Mesendoderm (in vitro differentiated cells): Measurements from ENCODE around the gene PDGFA.

ENCODE experiments used
- DNase-seq: peaks from one replicate; pipeline ENCODE4 v3.0.0; 2013
- H2AK5ac ChIP-seq: 2 replicates; pipeline ENCODE4 v1.6.1; 2013; ENCODE audit warnings: low read length, inconsistent platforms
- H2BK120ac ChIP-seq: 2 replicates; pipeline ENCODE4 v1.6.1; 2013; ENCODE audit warnings: low read depth, mild to moderate bottlenecking, low read length, moderate library complexity, mixed read lengths
- H2BK15ac ChIP-seq: replicated peaks from 2 replicates; pipeline ENCODE4 v1.6.1; 2013; ENCODE audit warnings: low read depth, mild to moderate bottlenecking, moderate library complexity
- H2BK5ac ChIP-seq: 2 replicates; pipeline ENCODE4 v1.6.1; 2013; ENCODE audit warnings: low read length, inconsistent platforms
- H3K18ac ChIP-seq: 2 replicates; pipeline ENCODE4 v1.6.1; 2013; ENCODE audit warnings: mild to moderate bottlenecking, low read length, mixed read lengths
- H3K23ac ChIP-seq: one replicate; pipeline ENCODE4 v1.6.1; 2013; ENCODE audit warnings: low read length
- H3K27ac ChIP-seq: 2 replicates; pipeline ENCODE4 v1.5.1; 2013; ENCODE audit warnings: low read depth, mild to moderate bottlenecking, inconsistent platforms, low read length, moderate library complexity
- H3K27me3 ChIP-seq: 2 replicates; pipeline ENCODE4 v1.6.1; 2013; ENCODE audit warnings: low read length, control low read depth, mild to moderate bottlenecking, inconsistent platforms; ENCODE audit not compliant: insufficient read depth, poor library complexity
- H3K36me3 ChIP-seq: 2 replicates; pipeline ENCODE4 v1.6.1; 2013; ENCODE audit warnings: low read length, inconsistent platforms; ENCODE audit not compliant: control insufficient read depth, insufficient read depth
- H3K4ac ChIP-seq: one replicate; pipeline ENCODE4 v1.6.1; 2013; ENCODE audit warnings: low read depth, mild to moderate bottlenecking, low read length, moderate library complexity
- H3K4me1 ChIP-seq: 2 replicates; pipeline ENCODE4 v1.6.1; 2013; ENCODE audit warnings: low read depth, low read length, inconsistent platforms; ENCODE audit not compliant: control insufficient read depth
- H3K4me2 ChIP-seq: 2 replicates; pipeline ENCODE4 v1.6.1; 2013; ENCODE audit warnings: low read length
- H3K4me3 ChIP-seq: 2 replicates; pipeline ENCODE4 v1.5.1; 2013; ENCODE audit warnings: mild to moderate bottlenecking, low read length
- H3K56ac ChIP-seq: one replicate; pipeline ENCODE4 v1.6.1; 2013; ENCODE audit warnings: low read length
- H3K79me1 ChIP-seq: 2 replicates; pipeline ENCODE4 v1.6.1; 2013; ENCODE audit warnings: low read length, inconsistent platforms
- H3K79me2 ChIP-seq: 2 replicates; pipeline ENCODE4 v1.6.1; 2013; ENCODE audit warnings: mild to moderate bottlenecking, low read length; ENCODE audit not compliant: control insufficient read depth, insufficient read depth
- H3K9ac ChIP-seq: 2 replicates; pipeline ENCODE4 v1.6.1; 2013; ENCODE audit warnings: low read length, inconsistent platforms
- H4K5ac ChIP-seq: one replicate; pipeline ENCODE4 v1.6.1; 2013; ENCODE audit warnings: low read length
- H4K8ac ChIP-seq: one replicate; pipeline ENCODE4 v1.6.1; 2013; ENCODE audit warnings: low read depth, mild to moderate bottlenecking, control low read depth, low read length, moderate library complexity
- WGBS: extraction: QIAGEN DNeasy Blood & Tissue Kit; methylation state at CpG from one replicate; pipeline ENCODE4 v1.1.7; 2013; ENCODE audit warnings: low lambda C conversion rate, missing lambda C conversion rate; ENCODE audit not compliant: insufficient coverage; ENCODE audit errors: extremely low coverage; 5-methylcytosine and 5-hydroxymethylcytosine counted together

The PDGFA gene

DNA sequence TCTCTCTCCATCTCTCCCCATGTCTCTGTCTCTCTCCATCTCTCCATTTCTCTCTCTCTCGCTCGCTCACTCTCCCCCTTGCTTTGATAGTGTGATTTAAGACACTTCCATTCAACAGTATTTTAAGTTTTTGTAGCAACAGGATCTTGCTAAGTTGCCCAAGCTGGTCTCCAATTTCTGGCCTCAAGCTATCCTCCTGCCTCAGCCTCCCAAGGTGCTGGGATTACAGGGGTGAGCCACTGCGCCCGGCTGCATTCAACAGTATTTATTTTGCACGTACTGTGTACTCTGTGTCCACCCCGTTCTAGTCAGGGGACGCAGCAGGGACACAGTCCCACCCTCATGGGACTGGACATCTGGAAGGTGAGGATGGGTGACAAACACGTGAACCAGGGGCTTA, 14.4 kb upstream of the PDGFA start:
- no peak overlapping the region for H3K18ac ChIP-seq
- DNase-seq: no peak
- WGBS: no CpG with 5 or more reads among the region's 8 CpGs
- no peak overlapping the region for H3K9ac ChIP-seq
- no peaks in the 10 kb centered on the region for H3K79me2 ChIP-seq
- no peak overlapping the region for H3K4me3 ChIP-seq
- no peak overlapping the region for H3K23ac ChIP-seq
- no peaks in the 10 kb centered on the region for H3K36me3 ChIP-seq
- peaks cover 3% of the 10 kb centered on the region for H3K4me1 ChIP-seq
- no peak overlapping the region for H3K4me2 ChIP-seq
- H4K5ac ChIP-seq: no peak overlapping the region
- H2BK120ac ChIP-seq: no peak overlapping the region
- H3K4ac ChIP-seq: no peak overlapping the region
- no peak overlapping the region for H2BK5ac ChIP-seq
- H3K79me1 ChIP-seq: no peaks in the 10 kb centered on the region
- H2AK5ac ChIP-seq: no peak overlapping the region
- H3K27me3 ChIP-seq: no peaks in the 10 kb centered on the region
- H3K27ac ChIP-seq: no peak overlapping the region
- no peak overlapping the region for H3K56ac ChIP-seq
- no peak overlapping the region for H2BK15ac ChIP-seq
- no peak overlapping the region for H4K8ac ChIP-seq

DNA sequence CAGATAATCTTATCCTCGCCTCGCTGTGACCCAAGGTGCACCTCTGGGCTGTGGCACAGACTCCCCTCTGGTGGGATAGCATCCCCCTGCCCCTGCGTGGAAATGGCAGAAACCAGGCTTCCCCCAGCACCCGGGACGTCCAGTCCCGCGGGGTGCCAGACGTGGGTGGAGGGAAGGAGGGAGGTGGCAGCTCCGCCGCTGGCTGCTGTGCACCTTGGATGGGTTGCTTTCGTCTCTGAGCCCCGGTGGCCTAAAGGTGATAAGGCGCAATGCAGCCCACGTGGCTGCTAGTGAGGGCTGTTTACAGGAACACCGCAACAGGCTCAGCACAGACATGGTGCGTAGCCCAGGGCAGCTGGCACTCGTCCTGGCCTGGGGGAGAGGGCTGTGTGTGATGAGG, 13.6 kb upstream of the PDGFA start:
- no peak overlapping the region for H3K23ac ChIP-seq
- no peak overlapping the region for H4K8ac ChIP-seq
- no peaks in the 10 kb centered on the region for H3K4me1 ChIP-seq
- H3K56ac ChIP-seq: no peak overlapping the region
- no peak overlapping the region for H3K18ac ChIP-seq
- H2AK5ac ChIP-seq: no peak overlapping the region
- H3K27ac ChIP-seq: no peak overlapping the region
- H3K4me2 ChIP-seq: no peak overlapping the region
- DNase-seq: no peak
- no peak overlapping the region for H3K9ac ChIP-seq
- no peak overlapping the region for H2BK5ac ChIP-seq
- H2BK15ac ChIP-seq: no peak overlapping the region
- no peak overlapping the region for H4K5ac ChIP-seq
- no peaks in the 10 kb centered on the region for H3K27me3 ChIP-seq
- H3K79me2 ChIP-seq: no peaks in the 10 kb centered on the region
- H3K79me1 ChIP-seq: no peaks in the 10 kb centered on the region
- no peaks in the 10 kb centered on the region for H3K36me3 ChIP-seq
- no peak overlapping the region for H3K4me3 ChIP-seq
- no CpG with 5 or more reads among the region's 17 CpGs for WGBS
- H2BK120ac ChIP-seq: no peak overlapping the region
- H3K4ac ChIP-seq: no peak overlapping the region

DNA sequence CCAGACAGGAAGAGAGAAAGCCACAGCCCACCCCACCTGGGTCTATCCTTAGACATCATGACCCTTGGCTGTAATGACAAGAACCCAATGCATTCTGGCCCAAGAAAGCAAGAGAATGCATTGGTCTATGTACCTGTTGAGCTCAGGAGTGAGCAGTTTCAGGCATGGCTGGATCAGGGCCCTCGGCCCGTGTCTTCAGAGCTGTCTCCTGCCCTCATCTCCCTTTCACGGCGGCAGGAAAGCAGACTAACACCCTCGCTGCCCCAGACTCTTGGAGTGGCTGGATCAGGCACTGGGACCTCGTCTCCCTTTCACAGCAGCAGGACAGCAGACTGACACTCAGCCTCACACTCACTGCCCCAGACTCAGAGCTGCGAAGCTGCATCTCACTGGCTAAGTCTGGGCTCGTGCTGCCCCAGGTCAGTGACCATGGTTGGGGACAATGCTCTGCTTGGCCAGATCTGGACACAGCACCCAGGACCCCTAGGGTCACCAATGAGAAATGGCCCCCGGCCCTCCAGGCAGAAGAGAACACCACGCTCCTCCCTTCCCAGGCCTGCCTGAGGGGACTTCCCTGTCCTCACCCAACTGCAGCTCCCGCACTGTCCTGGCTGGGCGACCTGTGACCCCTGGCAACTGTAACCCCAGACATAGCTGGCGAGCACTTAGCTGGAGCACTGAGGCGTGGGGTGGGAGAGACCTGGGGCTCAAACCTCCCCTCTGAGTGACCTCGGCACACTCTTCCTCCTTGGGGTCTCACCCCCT, 12.9 kb upstream of the PDGFA start:
- WGBS: no CpG with 5 or more reads among the region's 15 CpGs
- Histone ChIP-seq H3K18ac (no peak overlapping the region), H3K4me2 (no peak overlapping the region), H3K9ac (no peak overlapping the region), H3K27ac (no peak overlapping the region), H3K36me3 (no peaks in the 10 kb centered on the region), H2BK15ac (no peak overlapping the region), H3K4me3 (no peak overlapping the region), H3K79me2 (no peaks in the 10 kb centered on the region), H3K27me3 (no peaks in the 10 kb centered on the region), H3K79me1 (no peaks in the 10 kb centered on the region), H3K23ac (no peak overlapping the region), H2BK120ac (no peak overlapping the region), H2BK5ac (no peak overlapping the region), H3K56ac (no peak overlapping the region), H4K5ac (no peak overlapping the region), H3K4ac (no peak overlapping the region), H3K4me1 (no peaks in the 10 kb centered on the region), H4K8ac (no peak overlapping the region), H2AK5ac (no peak overlapping the region)
- DNase-seq: no peak

DNA sequence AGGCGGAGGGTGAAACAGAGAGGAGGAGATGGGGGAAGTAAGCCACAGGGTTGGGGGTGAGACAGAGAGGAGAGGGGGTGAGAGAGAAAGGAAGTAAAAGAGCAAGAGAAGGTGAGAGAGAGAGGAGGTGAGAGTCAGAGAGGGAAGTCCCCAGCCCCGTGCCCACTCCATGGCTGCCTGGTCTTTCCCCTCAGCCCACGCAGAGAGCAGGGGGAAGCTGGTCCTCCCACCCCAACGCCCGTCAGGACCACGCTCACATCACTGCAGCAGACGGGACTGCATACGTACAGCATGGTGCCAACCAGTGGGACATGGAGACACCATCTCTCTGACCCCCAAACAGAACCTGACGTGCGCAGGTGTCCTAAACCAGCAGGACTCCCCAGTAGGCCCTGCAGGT, 12.1 kb upstream of the PDGFA start:
- no peak overlapping the region for H2BK120ac ChIP-seq
- H3K9ac ChIP-seq: no peak overlapping the region
- H2BK5ac ChIP-seq: no peak overlapping the region
- no peaks in the 10 kb centered on the region for H3K36me3 ChIP-seq
- H3K18ac ChIP-seq: no peak overlapping the region
- H3K4me3 ChIP-seq: no peak overlapping the region
- no peaks in the 10 kb centered on the region for H3K79me2 ChIP-seq
- no peak overlapping the region for H3K27ac ChIP-seq
- H3K4ac ChIP-seq: no peak overlapping the region
- H3K23ac ChIP-seq: no peak overlapping the region
- no peak overlapping the region for H2BK15ac ChIP-seq
- DNase-seq: no peak
- no peak overlapping the region for H3K4me2 ChIP-seq
- no peaks in the 10 kb centered on the region for H3K4me1 ChIP-seq
- H3K79me1 ChIP-seq: no peaks in the 10 kb centered on the region
- H3K27me3 ChIP-seq: no peaks in the 10 kb centered on the region
- no peak overlapping the region for H2AK5ac ChIP-seq
- WGBS: no CpG with 5 or more reads among the region's 10 CpGs
- H4K8ac ChIP-seq: no peak overlapping the region
- H3K56ac ChIP-seq: no peak overlapping the region
- H4K5ac ChIP-seq: no peak overlapping the region

DNA sequence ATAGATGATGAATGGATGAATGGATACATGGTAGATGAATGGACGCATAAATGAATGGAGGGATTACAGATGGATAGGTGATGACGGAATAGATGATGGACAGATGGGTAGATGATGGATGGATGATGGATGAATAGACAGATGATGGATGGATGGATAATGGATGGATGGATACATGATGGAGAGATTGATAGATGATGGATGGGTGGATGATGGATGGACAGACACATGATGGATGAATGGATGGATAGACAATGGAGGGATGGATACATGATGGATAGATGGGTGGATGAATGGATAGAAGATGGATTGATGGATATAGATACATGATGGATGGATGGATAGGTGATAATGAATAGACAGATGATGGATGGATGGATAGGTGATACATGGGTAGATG, 8.8 kb upstream of the PDGFA start:
- Histone ChIP-seq H4K5ac (no peak overlapping the region), H2AK5ac (no peak overlapping the region), H2BK5ac (no peak overlapping the region), H3K4me2 (no peak overlapping the region), H4K8ac (no peak overlapping the region), H3K4ac (no peak overlapping the region), H2BK15ac (no peak overlapping the region), H2BK120ac (no peak overlapping the region), H3K23ac (no peak overlapping the region), H3K27ac (no peak overlapping the region), H3K79me1 (no peaks in the 10 kb centered on the region), H3K4me1 (no peaks in the 10 kb centered on the region), H3K18ac (no peak overlapping the region), H3K36me3 (no peaks in the 10 kb centered on the region), H3K9ac (no peak overlapping the region), H3K4me3 (no peak overlapping the region), H3K79me2 (no peaks in the 10 kb centered on the region), H3K56ac (no peak overlapping the region), H3K27me3 (peaks cover 3% of the 10 kb centered on the region)
- no CpG with 5 or more reads among the region's 2 CpGs for WGBS
- no peak for DNase-seq

DNA sequence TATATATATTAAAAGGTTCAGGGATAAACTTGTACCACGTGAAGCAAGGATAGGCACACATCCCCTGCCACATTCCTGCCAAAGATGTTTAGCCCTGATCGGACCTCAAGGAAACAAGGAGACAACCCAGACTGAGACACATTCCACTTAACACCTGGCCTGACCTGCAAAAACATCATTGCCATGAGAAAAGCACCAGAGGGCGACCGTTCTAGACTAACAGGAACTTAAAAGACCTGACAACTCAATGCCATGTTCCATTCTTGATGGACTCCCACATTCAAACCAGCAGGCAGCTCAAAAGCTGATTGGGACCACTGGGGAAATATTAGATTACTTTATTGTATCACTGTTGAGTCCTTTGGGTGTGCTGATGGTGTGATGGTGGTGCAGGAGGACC, 8.1 kb upstream of the PDGFA start:
- Histone ChIP-seq H3K27me3 (peaks cover 9% of the 10 kb centered on the region), H3K79me2 (no peaks in the 10 kb centered on the region), H2BK120ac (no peak overlapping the region), H3K79me1 (no peaks in the 10 kb centered on the region), H4K5ac (no peak overlapping the region), H3K4me2 (no peak overlapping the region), H3K4me1 (no peaks in the 10 kb centered on the region), H3K9ac (no peak overlapping the region), H2AK5ac (no peak overlapping the region), H3K4me3 (no peak overlapping the region), H3K4ac (no peak overlapping the region), H3K23ac (no peak overlapping the region), H3K36me3 (no peaks in the 10 kb centered on the region), H3K56ac (no peak overlapping the region), H2BK15ac (no peak overlapping the region), H3K27ac (no peak overlapping the region), H3K18ac (no peak overlapping the region), H2BK5ac (no peak overlapping the region), H4K8ac (no peak overlapping the region)
- DNase-seq: no peak
- WGBS: no CpG with 5 or more reads among the region's 4 CpGs
